ENCODE results near the gene SZRD1. TPM values are rescaled to one million over a fixed set of nuclear protein-coding genes. Genes with fewer than 3 reads are reported as not detected.

Gene SZRD1
- total and polyA plus RNA-seq, 2 of the 4 experiments (the other 2 are of a cell fraction): 119 to 149 TPM

GRCh38 chr1:16420424-16421118, 53.5 kb downstream of the SZRD1 start:
- POLR2A ChIA-PET (ENCODE audit: unreplicated experiment): interaction anchor here (0.6 kb wide), 1 partner anchor 31 kb away, joined by 4 read pairs; no protein-coding TSS in a partner anchor
- TF ChIP-seq MAZ (IDR thresholded peaks at IDR 0.05; ENCODE audit: borderline replicate concordance, low read depth, low read length) (no peak), RCOR1 (IDR thresholded peaks at IDR 0.05; ENCODE audit: insufficient replicate concordance, low read length) (no peak), POLR2A (IDR thresholded peaks at IDR 0.05; ENCODE audit: low read depth, low read length) (no peak), RAD21 (IDR thresholded peaks at IDR 0.05; ENCODE audit: low read length) (no peak), BHLHE40 (IDR thresholded peaks at IDR 0.05; ENCODE audit: low read depth, low read length) (no peak), NFE2L2 (IDR thresholded peaks at IDR 0.05; ENCODE audit: low read depth, low read length) (no peak), MAFK (IDR thresholded peaks at IDR 0.05; ENCODE audit: low read depth, low read length) (no peak)

More at GRCh38 chr1:16420424-16421118, 53.5 kb downstream of the SZRD1 start:
- H3K14ac ChIP-seq (replicated peaks; ENCODE audit: low read depth, low read length): no peak overlapping the region
- 46% methylated on average over 4 of the region's 9 CpGs; no CpG with 5 or more reads in 1 of the 2 experiments for WGBS, 2 experiments (ENCODE audit: extremely low coverage in 2 of 2, insufficient read length in 1 of 2)
- CTCF ChIA-PET: no interaction called here
- H2AFZ ChIP-seq (replicated peaks; ENCODE audit: low read length, poor library complexity): peak overlapping the region; percentile 4
- H3K9me3 ChIP-seq (ENCODE audit: control insufficient read depth, insufficient read depth, low read length): no peaks in the 10 kb centered on the region
- no peak overlapping the region for H2BK5ac ChIP-seq (ENCODE audit: low read depth, low read length, poor library complexity, severe bottlenecking)
- H3K27ac ChIP-seq (ENCODE audit: insufficient read depth, low read length): no peak overlapping the region
- peaks cover 16% of the 10 kb centered on the region for H3K27me3 ChIP-seq (ENCODE audit: control insufficient read depth, insufficient read depth, low read length)
- H3K9ac ChIP-seq (ENCODE audit: low read depth, low read length): no peak overlapping the region
- no peaks in the 10 kb centered on the region for H4K20me1 ChIP-seq (ENCODE audit: insufficient read depth, low read length)
- in situ Hi-C loops (cut with MboI; ENCODE audit: low sequenced_read_pairs) (no loop called here), intact Hi-C loops (cut with micrococcal nuclease) (no loop called here), dilution Hi-C loops (cut with HindIII; ENCODE audit: low sequenced_read_pairs, unreplicated experiment) (no loop called here)
- H3K4me3 ChIP-seq (ENCODE audit: insufficient read depth, low read depth, low read length): no peak overlapping the region
- no peak overlapping the region for H2AK9ac ChIP-seq (replicated peaks; ENCODE audit: low read depth, low read length, poor library complexity)
- H3K18ac ChIP-seq (ENCODE audit: low read depth, low read length): no peak overlapping the region
- no peak overlapping the region for H2BK20ac ChIP-seq (ENCODE audit: low read depth, low read length)
- H3K4ac ChIP-seq (ENCODE audit: low read depth, low read length): no peak overlapping the region
- H2BK15ac ChIP-seq (ENCODE audit: low read depth, low read length): no peak overlapping the region
- no peak overlapping the region for H3K23ac ChIP-seq (ENCODE audit: low read depth, low read length)
- no peak overlapping the region for H4K91ac ChIP-seq (ENCODE audit: insufficient read depth, low read depth, low read length)
- H3K4me1 ChIP-seq (ENCODE audit: control insufficient read depth, insufficient read depth, low read length): no peaks in the 10 kb centered on the region
- no peaks in the 10 kb centered on the region for H3K79me1 ChIP-seq (ENCODE audit: low read depth in 1 of 2, low read length in 2 of 2)
- no peak overlapping the region for H2AK5ac ChIP-seq (ENCODE audit: low read depth, low read length)
- H3K4me2 ChIP-seq (ENCODE audit: low read depth, low read length): no peak overlapping the region
- H2BK120ac ChIP-seq (ENCODE audit: low read depth, low read length): no peak overlapping the region
- BruUV-seq (replicated peaks): no TSS peak
- no peak overlapping the region for H4K8ac ChIP-seq (ENCODE audit: low read depth in 2 of 2, low read length in 2 of 2)
- H3K9me1 ChIP-seq (ENCODE audit: insufficient read depth, low read length): no peaks in the 10 kb centered on the region; the same call in 1 of the 2 replicates
- DNase-seq: no peak
- H4K5ac ChIP-seq (ENCODE audit: low read depth, low read length): no peak overlapping the region
- no peaks in the 10 kb centered on the region for H3K36me3 ChIP-seq (ENCODE audit: control insufficient read depth, insufficient read depth, low read length)
- no peak overlapping the region for H3K56ac ChIP-seq (ENCODE audit: extremely low read depth, insufficient read depth, low read length)
- ATAC-seq (ENCODE audit: low read depth): no peak

Data from IMR-90 (cell line).